Inflammatory macrophage treated with lipopolysaccharide for 1 hour (primary cell): ENCODE data around the gene HOXC12.

Experiments used
- DNase-seq, 2 donors: peaks; one replicate each; pipeline ENCODE4 v3.0.0-alpha.2; 2020 to 2022

Gene HOXC12

GRCh38 chr12:53941187-53941586, 13.5 kb upstream of the HOXC12 start:
- no peak for DNase-seq

GRCh38 chr12:53941750-53942149, 13.0 kb upstream of the HOXC12 start:
- no peak for DNase-seq

GRCh38 chr12:53942467-53942997, 12.2 kb upstream of the HOXC12 start:
- DNase-seq = no peak

GRCh38 chr12:53944209-53944608, 10.5 kb upstream of the HOXC12 start:
- DNase-seq = no peak

- DNase-seq = no peak
These were observed 9.5 kb upstream of the HOXC12 start for GRCh38 chr12:53944907-53945847.

- no peak for DNase-seq
These were observed 7.0 kb upstream of the HOXC12 start for GRCh38 chr12:53947743-53948142.

- no peak for DNase-seq
These were observed 5.8 kb upstream of the HOXC12 start for GRCh38 chr12:53948650-53949593.

GRCh38 chr12:53949631-53950436, 4.9 kb upstream of the HOXC12 start:
- DNase-seq = no peak

- no peak for DNase-seq
These were observed 4.3 kb upstream of the HOXC12 start for GRCh38 chr12:53950437-53950773.

GRCh38 chr12:53950789-53951576, 3.7 kb upstream of the HOXC12 start:
- no peak for DNase-seq

GRCh38 chr12:53951577-53952334, 2.9 kb upstream of the HOXC12 start:
- DNase-seq = no peak

GRCh38 chr12:53952335-53952694, 2.4 kb upstream of the HOXC12 start:
- no peak for DNase-seq

GRCh38 chr12:53952871-53953734, 1.6 kb upstream of the HOXC12 start:
- no peak for DNase-seq

GRCh38 chr12:53953831-53954693, 641 bp upstream of the HOXC12 start:
- DNase-seq = no peak

GRCh38 chr12:53955036-53955775, 503 bp downstream of the HOXC12 start:
- DNase-seq = no peak

GRCh38 chr12:53955776-53956250, 1.1 kb downstream of the HOXC12 start:
- no peak for DNase-seq

GRCh38 chr12:53956251-53956887, 1.7 kb downstream of the HOXC12 start:
- no peak for DNase-seq
